ENCODE results near the gene NOXO1. TPM values are rescaled to one million over a fixed set of nuclear protein-coding genes. Genes with fewer than 3 reads are reported as not detected.

The NOXO1 gene
- total and polyA plus RNA-seq, 9 of the 15 experiments (the other 6 are each of a cell fraction or from before 2014, with no cell fraction given), result not detected

- no peak for TF ChIP-seq CHD7 (IDR thresholded peaks at IDR 0.05; ENCODE audit: low read depth, low read length)
- peak; percentile 50; the same call in 1 of the 2 replicates for TF ChIP-seq L3MBTL2 (IDR thresholded peaks at IDR 0.05)
- peak in 1 of 2 experiments; percentile 86; a peak in 2 of 4 replicates for TF ChIP-seq HDAC1 (IDR thresholded peaks at IDR 0.05)
- TF ChIP-seq ZNF707 (CRISPR knock-in tag; conservative IDR thresholded peaks at IDR 0.05), result no peak
- peak; percentile 33 for TF ChIP-seq ZFX (CRISPR knock-in tag; IDR thresholded peaks at IDR 0.05)
- peak; percentile 63; the same call in 1 of the 2 replicates for TF ChIP-seq GATAD2B (IDR thresholded peaks at IDR 0.05; ENCODE audit: borderline replicate concordance)
- peak; percentile 95 for TF ChIP-seq ZNF740 (CRISPR knock-in tag; IDR thresholded peaks at IDR 0.05)
- TF ChIP-seq ZNF740 (tag; IDR thresholded peaks at IDR 0.05), result peak in 1 of 2 experiments; percentile 90; a peak in 2 of 4 replicates
- no peak for TF ChIP-seq ZBTB49 (CRISPR knock-in tag; IDR thresholded peaks at IDR 0.05; ENCODE audit: borderline replicate concordance)
- peak; percentile 14 for TF ChIP-seq KDM5B (IDR thresholded peaks at IDR 0.05; ENCODE audit: insufficient replicate concordance, low read depth, low read length)
Observed at GRCh38 chr16:2027024-2028010, 46.0 kb upstream of the NOXO1 start (continued).

Data from K562 (cell line).